Tibial artery (tissue), 4 donors: ENCODE data around the gene CCDC39.

ENCODE experiments used
- DNase-seq, 2 donors: peaks; one replicate each; pipeline ENCODE4 v3.0.0-alpha.2; 2019
- H3K27ac ChIP-seq, 2 donors: fragments of 200-600 bp; sonication (generic) in 1 of 2; 1 replicate in 1 of 2; 2 replicates in 1 of 2; pipeline ENCODE4 v1.5.1; 2018 to 2019; ENCODE audit warnings: mild to moderate bottlenecking in 1 of 2
- H3K27me3 ChIP-seq, 2 donors: fragments of 200-600 bp; sonication (generic) in 1 of 2; one replicate each; pipeline versions ENCODE4 v1.5.1 to v1.6.0; 2016 to 2019
- H3K36me3 ChIP-seq, 3 donors: fragments of 200-600 bp; sonication (generic) in 2 of 3; one replicate each; pipeline ENCODE4 v1.5.1; 2016 to 2019; ENCODE audit warnings: mild to moderate bottlenecking in 2 of 3
- H3K4me1 ChIP-seq, 4 donors: fragments of 200-600 bp; sonication (generic) in 2 of 4; 1 replicate in 3 of 4; 2 replicates in 1 of 4; pipeline ENCODE4 v1.5.1; 2016 to 2019
- H3K4me3 ChIP-seq, 2 donors: fragments of 200-600 bp; sonication (generic) in 1 of 2; 1 replicate in 1 of 2; 2 replicates in 1 of 2; pipeline ENCODE4 v1.5.1; 2018 to 2019; ENCODE audit warnings: mild to moderate bottlenecking in 2 of 2
- H3K9me3 ChIP-seq, 3 donors: fragments of 200-600 bp; sonication (generic) in 1 of 3; one replicate each; pipeline ENCODE4 v1.5.1; 2016 to 2019
- CTCF ChIP-seq, 2 experiments: fragments of 200-600 bp in 1 of 2; fragments of 450-650 bp in 1 of 2; IDR thresholded peaks; one replicate each; pipeline ENCODE4 v1.5.1; 2017 to 2019; ENCODE audit warnings: antibody characterized with exemption in 2 of 2, mild to moderate bottlenecking in 1 of 2, moderate library complexity in 1 of 2
- intact Hi-C: fragments of 100-400 bp; cut with DNase I; formaldehyde crosslinking; loops from one replicate; pipeline ENCODE4 v1.15.0; 2023; ENCODE audit warnings: low total_unique reads

Gene CCDC39

GRCh38 chr3:180679178-180680096 lies at the start of gene CCDC39:
Gene CCDC39, minus strand, starts transcription at chr3:180679489. Its CDS starts 109 bp downstream, at chr3:180679380.
- no peaks in the 10 kb centered on the region for H3K36me3 ChIP-seq
- no peak within 1 kb of the TSS for H3K27ac ChIP-seq

GRCh38 chr3:180720012-180720411 lies 40.7 kb upstream of the CCDC39 start:
- TF ChIP-seq CTCF (IDR thresholded peaks at IDR 0.05), result no peak
- DNase-seq, result no peak
- H3K4me1 ChIP-seq, result no peaks in the 10 kb centered on the region
- intact Hi-C loops, result no loop called here
- H3K4me3 ChIP-seq, result no peak overlapping the region
- no peaks in the 10 kb centered on the region for H3K27me3 ChIP-seq
- no peak overlapping the region for H3K27ac ChIP-seq
- no peaks in the 10 kb centered on the region for H3K36me3 ChIP-seq
- H3K9me3 ChIP-seq, result no peaks in the 10 kb centered on the region

More at GRCh38 chr3:180679178-180680096, at the start of gene CCDC39:
- TF ChIP-seq CTCF (IDR thresholded peaks at IDR 0.05), result no peak
- H3K9me3 ChIP-seq, result no peaks in the 10 kb centered on the region
- peak; percentile 22 to 65 for DNase-seq
- H3K4me3 ChIP-seq, result peak within 1 kb of the TSS; percentile 52 to 58
- intact Hi-C loops, result no loop called here
- peaks cover 0 to 4% of the 10 kb centered on the region in 2 donors for H3K27me3 ChIP-seq
- peaks cover 0 to 16% (median 12%) of the 10 kb centered on the region in 4 donors for H3K4me1 ChIP-seq

- Histone ChIP-seq H3K27me3 (no peaks in the 10 kb centered on the region), H3K9me3 (no peaks in the 10 kb centered on the region), H3K36me3 (no peaks in the 10 kb centered on the region), H3K4me1 (no peaks in the 10 kb centered on the region), H3K27ac (no peak overlapping the region), H3K4me3 (no peak overlapping the region)
- intact Hi-C loops, result no loop called here
- DNase-seq, result no peak
- TF ChIP-seq CTCF (IDR thresholded peaks at IDR 0.05), result no peak
Measured at GRCh38 chr3:180707896-180708295, 28.6 kb upstream of the CCDC39 start.

GRCh38 chr3:180705619-180706018 lies 26.3 kb upstream of the CCDC39 start:
- Histone ChIP-seq H3K4me1 (no peaks in the 10 kb centered on the region), H3K27ac (no peak overlapping the region), H3K27me3 (no peaks in the 10 kb centered on the region), H3K36me3 (no peaks in the 10 kb centered on the region), H3K9me3 (no peaks in the 10 kb centered on the region), H3K4me3 (no peak overlapping the region)
- intact Hi-C loops, result no loop called here
- TF ChIP-seq CTCF (IDR thresholded peaks at IDR 0.05), result no peak
- no peak for DNase-seq

- no peak for DNase-seq
- Histone ChIP-seq H3K27ac (no peak overlapping the region), H3K36me3 (no peaks in the 10 kb centered on the region), H3K9me3 (no peaks in the 10 kb centered on the region), H3K4me3 (no peak overlapping the region), H3K27me3 (no peaks in the 10 kb centered on the region), H3K4me1 (no peaks in the 10 kb centered on the region)
- no peak for TF ChIP-seq CTCF (IDR thresholded peaks at IDR 0.05)
- intact Hi-C loops, result no loop called here
Measured at GRCh38 chr3:180704532-180704931, 25.2 kb upstream of the CCDC39 start.
